Measurements from ENCODE around the gene H19.

H19 gene

DNA sequence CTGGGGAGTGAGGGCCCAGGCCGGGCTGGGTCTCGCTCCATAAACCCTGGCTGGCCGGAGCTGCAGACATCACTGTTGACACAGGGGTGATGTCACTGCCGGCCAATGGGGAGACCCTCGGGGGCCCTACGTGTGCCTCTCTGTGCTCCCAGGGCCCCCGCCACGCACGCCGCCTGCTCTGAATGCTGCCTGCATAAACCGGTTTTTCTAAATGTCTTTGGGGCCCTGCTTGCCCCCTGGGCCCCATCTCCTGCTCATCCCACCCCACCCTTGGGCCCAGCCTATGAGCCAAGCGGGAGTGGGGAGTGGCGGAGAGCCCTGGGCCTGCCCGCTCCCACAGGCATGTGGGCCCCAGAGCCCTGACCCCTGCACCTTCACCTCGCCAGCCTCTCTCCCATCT is 7.7 kb downstream of the H19 start:
- no peak overlapping the region for H3K4me3 ChIP-seq (ENCODE audit: control insufficient read depth, low read depth, low read length)
- TF ChIP-seq CTCF (IDR thresholded peaks at IDR 0.05; ENCODE audit: control insufficient read depth, insufficient read depth, low read depth, low read length, missing control alignments): no peak
- no peak for DNase-seq (ENCODE audit: low read depth)

- H3K4me3 ChIP-seq (ENCODE audit: control insufficient read depth, low read depth, low read length): no peak overlapping the region
- no peak for TF ChIP-seq CTCF (IDR thresholded peaks at IDR 0.05; ENCODE audit: control insufficient read depth, insufficient read depth, low read depth, low read length, missing control alignments)
- no peak for DNase-seq (ENCODE audit: low read depth)
Observed at GRCh38 chr11:1988667-1989317, 8.8 kb downstream of the H19 start.

DNA sequence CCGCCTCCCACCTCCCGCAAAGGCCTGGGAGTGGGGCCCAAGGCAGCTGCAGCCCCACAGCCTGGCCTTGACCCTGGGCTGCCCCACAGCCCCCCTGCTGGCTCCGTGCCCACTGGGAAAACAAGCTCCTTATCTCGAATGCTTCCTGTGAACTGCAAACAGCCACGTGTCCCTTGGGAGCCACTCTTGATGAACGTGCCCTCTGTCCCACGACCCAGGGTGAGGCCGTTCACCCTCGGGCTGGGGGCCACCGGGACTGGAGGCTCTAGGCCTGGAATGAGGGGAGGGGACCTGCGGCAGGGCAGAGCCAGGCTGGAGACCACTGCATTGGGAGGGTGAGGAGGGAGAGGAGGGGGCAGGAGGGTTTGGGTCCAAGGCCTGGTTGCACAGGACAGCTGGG is 9.5 kb downstream of the H19 start:
- no peak overlapping the region for H3K4me3 ChIP-seq (ENCODE audit: control insufficient read depth, low read depth, low read length)
- no peak for TF ChIP-seq CTCF (IDR thresholded peaks at IDR 0.05; ENCODE audit: control insufficient read depth, insufficient read depth, low read depth, low read length, missing control alignments)
- no peak for DNase-seq (ENCODE audit: low read depth)

DNA sequence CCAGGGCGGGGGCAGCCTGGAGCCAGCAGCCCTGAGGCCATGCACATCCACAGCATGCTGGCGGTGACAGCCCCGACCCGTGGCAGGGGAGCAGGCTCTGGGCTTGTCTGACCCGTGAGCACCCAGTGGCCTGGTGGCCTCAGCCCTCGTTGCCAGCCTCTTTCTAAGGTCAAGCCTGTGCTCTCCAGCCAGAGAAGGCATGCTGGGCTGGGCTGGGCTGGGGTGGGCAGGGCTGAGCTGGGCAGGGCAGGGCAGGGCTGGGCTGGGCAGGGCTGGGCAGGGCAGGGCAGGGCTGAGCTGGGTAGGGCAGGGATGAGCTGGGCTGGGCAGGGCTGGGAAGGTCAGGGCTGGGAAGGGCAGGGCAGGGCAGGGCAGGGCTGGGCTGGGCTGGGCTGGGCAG is 10.6 kb downstream of the H19 start:
- no peak for TF ChIP-seq CTCF (IDR thresholded peaks at IDR 0.05; ENCODE audit: control insufficient read depth, insufficient read depth, low read depth, low read length, missing control alignments)
- no peak overlapping the region for H3K4me3 ChIP-seq (ENCODE audit: control insufficient read depth, low read depth, low read length)
- DNase-seq (ENCODE audit: low read depth): no peak

DNA sequence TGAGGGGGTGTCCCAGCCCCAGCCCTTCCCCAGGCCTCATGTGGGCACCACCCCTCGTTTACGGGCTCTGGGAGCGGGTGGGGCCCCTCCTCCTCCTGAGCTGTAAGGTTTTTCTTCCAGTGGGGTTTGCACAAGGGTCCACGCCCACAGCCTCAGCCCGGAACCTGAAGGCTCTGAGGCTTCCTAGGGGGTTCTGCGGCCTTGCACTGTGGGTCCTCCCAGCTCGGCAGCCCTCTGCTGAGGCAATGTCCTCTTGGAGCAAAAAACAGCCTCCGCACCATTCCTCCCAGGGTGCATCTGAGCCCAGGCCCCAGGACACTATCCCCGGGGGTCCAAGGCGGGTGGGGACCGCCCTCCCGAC is 14.1 kb downstream of the H19 start:
- TF ChIP-seq CTCF (IDR thresholded peaks at IDR 0.05; ENCODE audit: control insufficient read depth, insufficient read depth, low read depth, low read length, missing control alignments): no peak
- no peak for DNase-seq (ENCODE audit: low read depth)
- H3K4me3 ChIP-seq (ENCODE audit: control insufficient read depth, low read depth, low read length): no peak overlapping the region

DNA sequence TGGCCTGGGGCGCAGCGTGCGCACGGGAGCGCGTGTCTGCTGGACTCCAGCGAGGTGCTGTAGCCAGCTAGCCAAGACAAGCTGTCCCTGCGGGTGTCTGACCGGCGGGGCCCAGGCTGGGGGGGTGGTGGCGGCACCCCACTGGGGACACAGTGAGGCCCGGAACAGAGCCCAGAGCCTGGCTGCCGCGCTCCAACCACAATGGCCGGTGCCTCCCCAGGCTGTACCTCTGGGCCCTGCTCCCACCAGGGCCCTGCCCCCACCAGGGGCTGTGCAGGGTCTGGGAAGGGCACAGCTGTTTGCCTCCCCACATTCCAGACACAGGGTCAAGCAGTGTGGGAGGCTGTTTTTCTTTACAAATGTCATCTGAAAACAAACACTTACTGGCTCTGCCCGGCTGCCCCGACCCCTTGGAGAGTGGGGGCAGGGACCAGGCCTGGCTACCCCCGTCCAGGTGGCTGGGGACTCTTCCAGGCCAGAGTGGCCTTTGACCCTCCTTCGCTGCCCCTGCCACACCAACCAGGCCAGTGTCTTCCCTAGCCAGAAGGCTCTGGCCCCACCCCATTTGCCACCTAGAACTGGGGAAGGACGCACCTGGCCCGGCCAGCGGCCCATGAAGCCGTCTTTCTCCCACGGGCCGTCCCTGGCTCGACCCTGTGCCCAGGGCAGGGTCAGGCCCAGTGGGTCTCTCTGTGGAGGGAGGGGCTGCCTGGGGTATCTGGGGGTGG is 14.6 kb downstream of the H19 start:
- DNase-seq (ENCODE audit: low read depth): no peak
- TF ChIP-seq CTCF (IDR thresholded peaks at IDR 0.05; ENCODE audit: control insufficient read depth, insufficient read depth, low read depth, low read length, missing control alignments): no peak
- no peak overlapping the region for H3K4me3 ChIP-seq (ENCODE audit: control insufficient read depth, low read depth, low read length)
